ENCODE measurements around the gene CMIP. TPM values are rescaled to one million over a fixed set of nuclear protein-coding genes. Genes with fewer than 3 reads are reported as not detected.

The CMIP gene
- total RNA-seq, 6 experiments from 2014 or later: 12.2 to 23.0 (median 16.5) TPM

- TF ChIP-seq POLR2A (IDR thresholded peaks at IDR 0.05): no peak
- no peak for TF ChIP-seq CTCF (IDR thresholded peaks at IDR 0.05)
- DNase-seq: peak; percentile 78 to 89 (median 85)
- H3K27me3 ChIP-seq: no peaks in the 10 kb centered on the region
- H3K4me3 ChIP-seq: no peak overlapping the region
- 23% methylated on average over 11 of the region's 23 CpGs for WGBS (ENCODE audit: insufficient coverage, low coverage, low lambda C conversion rate, missing lambda C conversion rate)
- peak overlapping the region; percentile 67 to 72 (median 70) for H3K27ac ChIP-seq
- ATAC-seq: peak; percentile 77 to 85 (median 81)
- H3K9me3 ChIP-seq: no peaks in the 10 kb centered on the region
- intact Hi-C loops (cut with DNase I): loop anchor here in 1 of 2 donors (5.0 kb wide), 1 partner anchor 37 kb away; no protein-coding TSS in a partner anchor
- H3K4me1 ChIP-seq: peaks cover 2 to 58% (median 30%) of the 10 kb centered on the region in 4 donors
- no peaks in the 10 kb centered on the region for H3K36me3 ChIP-seq
Observed at GRCh38 chr16:81493755-81494433, 49.3 kb downstream of the CMIP start.

GRCh38 chr16:81494434-81494806 lies 49.8 kb downstream of the CMIP start:
- peak in 1 of 3 donors; percentile 47 for DNase-seq
- Histone ChIP-seq H3K4me3 (no peak overlapping the region), H3K9me3 (no peaks in the 10 kb centered on the region), H3K4me1 (peaks cover 2 to 58% (median 30%) of the 10 kb centered on the region in 4 donors), H3K27ac (peak overlapping the region; percentile 67 to 72 (median 70)), H3K27me3 (no peaks in the 10 kb centered on the region), H3K36me3 (no peaks in the 10 kb centered on the region)
- TF ChIP-seq POLR2A (IDR thresholded peaks at IDR 0.05) (no peak), CTCF (IDR thresholded peaks at IDR 0.05) (no peak)
- intact Hi-C loops (cut with DNase I): loop anchor here in 1 of 2 donors (5.0 kb wide), 1 partner anchor 37 kb away; no protein-coding TSS in a partner anchor
- ATAC-seq: no peak
- no CpG with 5 or more reads among the region's 10 CpGs for WGBS (ENCODE audit: insufficient coverage, low coverage, low lambda C conversion rate, missing lambda C conversion rate)

GRCh38 chr16:81494888-81495287 lies 50.3 kb downstream of the CMIP start:
- Histone ChIP-seq H3K4me1 (peaks cover 2 to 58% (median 30%) of the 10 kb centered on the region in 4 donors), H3K27me3 (no peaks in the 10 kb centered on the region), H3K4me3 (no peak overlapping the region), H3K9me3 (no peaks in the 10 kb centered on the region), H3K36me3 (no peaks in the 10 kb centered on the region), H3K27ac (peak overlapping the region in 1 of 3 donors; percentile 38)
- TF ChIP-seq POLR2A (IDR thresholded peaks at IDR 0.05): no peak
- no peak for TF ChIP-seq CTCF (IDR thresholded peaks at IDR 0.05)
- no peak for DNase-seq
- no peak for ATAC-seq
- intact Hi-C loops (cut with DNase I): loop anchor here in 1 of 2 donors (5.0 kb wide), 1 partner anchor 38 kb away; no protein-coding TSS in a partner anchor
- 93% methylated on average over 3 of the region's 4 CpGs for WGBS (ENCODE audit: insufficient coverage, low coverage, low lambda C conversion rate, missing lambda C conversion rate)

GRCh38 chr16:81495321-81496234 lies 51.0 kb downstream of the CMIP start:
- intact Hi-C loops (cut with DNase I): no loop called here
- Histone ChIP-seq H3K4me3 (no peak overlapping the region), H3K27me3 (no peaks in the 10 kb centered on the region), H3K36me3 (no peaks in the 10 kb centered on the region), H3K27ac (peak overlapping the region in 1 of 3 donors; percentile 38), H3K9me3 (no peaks in the 10 kb centered on the region), H3K4me1 (peaks cover 2 to 58% (median 30%) of the 10 kb centered on the region in 4 donors)
- 30% methylated on average over 7 of the region's 17 CpGs for WGBS (ENCODE audit: insufficient coverage, low coverage, low lambda C conversion rate, missing lambda C conversion rate)
- peak in 1 of 3 donors; percentile 72 for DNase-seq
- TF ChIP-seq CTCF (IDR thresholded peaks at IDR 0.05) (no peak), POLR2A (IDR thresholded peaks at IDR 0.05) (no peak)
- ATAC-seq: peak in 2 of 4 donors; percentile 6 to 9

Data from right lobe of liver (tissue), 6 donors.